Stimulated activated CD4-positive, alpha-beta T cell treated with anti-CD3 and anti-CD28 coated beads, Interleukin-15, amount 100 ng/mL, for 24 hours (primary cell): ENCODE measurements around the gene HAS3.
A peak's percentile ranks its signal among the peaks of the same experiment; 100 is the strongest.

Source experiments
- DNase-seq: peaks from one replicate; pipeline ENCODE4 v3.0.0-alpha.2; 2020

Gene HAS3

GRCh38 chr16:69157196-69157595 lies 51.7 kb downstream of the HAS3 start:
- no peak for DNase-seq

GRCh38 chr16:69160192-69160591 lies 54.7 kb downstream of the HAS3 start:
- DNase-seq, result no peak

GRCh38 chr16:69165584-69165983 lies 60.1 kb downstream of the HAS3 start:
- DNase-seq, result no peak

GRCh38 chr16:69166221-69166833 lies 60.9 kb downstream of the HAS3 start:
- peak; percentile 87 for DNase-seq

GRCh38 chr16:69166946-69167930 lies 61.8 kb downstream of the HAS3 start:
- no peak for DNase-seq
